WERI-Rb-1 (cell line): ENCODE data around the gene FOSB.
A peak's percentile ranks its signal among the peaks of the same experiment; 100 is the strongest.

Experiments used
- DNase-seq: peaks from one replicate; pipeline ENCODE4 v3.0.0-alpha.2; 2020
- H3K27ac ChIP-seq: fragments of 250-450 bp; sonication (Bioruptor Pico); 2 replicates; pipeline ENCODE4 v1.5.1; 2020; ENCODE audit warnings: mild to moderate bottlenecking, moderate library complexity
- H3K27me3 ChIP-seq: fragments of 250-450 bp; sonication (Bioruptor Pico); 2 replicates; pipeline ENCODE4 v1.5.1; 2021; ENCODE audit warnings: mild to moderate bottlenecking, low read depth, moderate library complexity; ENCODE audit not compliant: insufficient read depth, severe bottlenecking
- H3K36me3 ChIP-seq: fragments of 250-450 bp; sonication (Bioruptor Pico); 2 replicates; pipeline ENCODE4 v1.5.1; 2020; ENCODE audit warnings: mild to moderate bottlenecking, moderate library complexity
- H3K4me3 ChIP-seq: 2 replicates; pipeline ENCODE4 v1.5.1; 2011; ENCODE audit warnings: low read depth, mild to moderate bottlenecking, control low read depth, low read length
- H3K9me3 ChIP-seq: fragments of 250-450 bp; sonication (Bioruptor Pico); 2 replicates; pipeline ENCODE4 v1.5.1; 2021; ENCODE audit warnings: mild to moderate bottlenecking, moderate library complexity; ENCODE audit not compliant: severe bottlenecking
- CTCF ChIP-seq: IDR thresholded peaks from 2 replicates; pipeline ENCODE4 v1.5.1; 2011; ENCODE audit warnings: low read depth, mild to moderate bottlenecking, control low read depth, inconsistent platforms, low read length

Gene FOSB

DNA sequence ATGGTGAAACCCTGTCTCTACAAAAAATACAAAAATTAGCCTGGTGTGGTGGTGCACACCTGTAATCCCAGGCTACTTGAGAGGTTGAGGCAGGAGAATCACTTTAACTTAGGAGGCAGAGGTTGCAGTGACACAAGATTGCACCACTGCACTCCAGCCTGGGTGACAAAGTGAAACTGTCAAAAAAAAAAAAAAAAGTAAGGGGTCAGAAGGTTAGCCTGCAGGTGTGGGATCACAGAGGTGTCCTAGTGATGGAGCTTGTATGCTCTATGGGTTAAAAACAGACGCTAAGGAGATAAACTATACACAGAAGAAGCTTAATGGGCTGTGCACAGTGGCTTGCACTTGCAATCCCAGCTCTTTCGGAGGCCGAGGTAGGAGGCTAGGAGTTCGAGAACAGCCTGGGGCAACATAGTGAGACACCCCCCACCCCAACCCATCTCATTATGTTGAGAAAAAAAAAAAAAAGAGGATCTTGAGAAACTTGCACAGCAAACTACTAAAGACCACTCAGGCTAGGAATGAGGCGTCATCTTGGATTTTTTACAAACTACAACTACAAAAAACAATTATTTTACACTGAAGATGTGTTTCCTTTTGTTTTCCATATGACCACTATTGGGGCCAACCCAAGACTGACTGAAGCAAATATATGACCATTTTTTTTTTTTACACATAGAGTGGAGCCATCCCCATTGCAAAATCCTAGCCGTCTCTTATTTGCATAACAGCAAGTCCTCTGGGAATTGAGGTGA is 7.9 kb downstream of the FOSB start:
- no peaks in the 10 kb centered on the region for H3K27me3 ChIP-seq
- DNase-seq = no peak
- TF ChIP-seq CTCF = no peak

DNA sequence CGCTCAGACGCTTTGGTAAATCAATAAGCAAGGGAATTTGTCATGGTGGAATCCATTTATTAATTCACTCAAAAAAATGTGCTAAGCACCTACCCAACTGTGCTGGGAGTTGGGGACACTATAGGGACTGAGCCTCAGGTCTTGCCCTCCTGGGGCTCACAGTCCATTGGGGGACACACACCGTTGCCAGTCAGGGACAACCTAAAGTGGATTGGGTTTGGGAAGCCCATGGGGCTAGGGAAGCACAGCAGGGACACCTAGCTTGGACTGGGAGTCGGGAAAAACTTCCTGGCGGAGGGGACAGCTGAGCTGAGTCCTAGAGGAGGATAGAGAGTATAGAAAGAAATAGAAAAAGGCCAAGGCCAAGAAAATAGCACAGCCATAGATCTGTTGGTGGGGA is 8.5 kb downstream of the FOSB start:
- no peak for TF ChIP-seq CTCF
- Histone ChIP-seq H3K36me3 (no peaks in the 10 kb centered on the region; the same call in 1 of the 2 replicates), H3K27me3 (no peaks in the 10 kb centered on the region), H3K4me3 (no peak overlapping the region), H3K9me3 (peaks cover 3% of the 10 kb centered on the region), H3K27ac (no peak overlapping the region)
- DNase-seq = no peak

More for the DNA sequence above, 7.9 kb downstream of the FOSB start:
- no peak overlapping the region for H3K4me3 ChIP-seq
- H3K27ac ChIP-seq = no peak overlapping the region
- H3K9me3 ChIP-seq = no peaks in the 10 kb centered on the region
- H3K36me3 ChIP-seq = no peaks in the 10 kb centered on the region; the same call in 1 of the 2 replicates

DNA sequence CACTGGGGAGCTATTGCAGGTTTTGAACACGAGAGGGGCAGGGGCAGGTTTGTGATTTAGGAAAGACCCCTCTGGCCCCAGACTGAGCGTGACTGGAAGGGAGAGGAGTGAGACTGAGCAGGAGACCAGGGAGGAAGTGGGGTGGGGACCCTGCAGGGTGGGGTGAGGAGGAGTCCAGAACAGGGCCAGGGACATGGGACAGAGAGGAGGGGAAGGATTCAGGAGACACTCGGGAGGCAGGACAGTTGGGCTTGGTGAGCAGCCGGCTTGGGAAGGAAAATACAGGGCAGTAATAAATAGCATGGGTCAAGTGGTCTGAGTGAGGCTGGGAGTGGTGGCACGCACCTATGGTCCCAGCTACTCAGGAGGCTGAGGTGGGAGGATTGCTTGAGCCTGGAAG is 9.4 kb downstream of the FOSB start:
- Histone ChIP-seq H3K27me3 (no peaks in the 10 kb centered on the region), H3K9me3 (peaks cover 3% of the 10 kb centered on the region), H3K27ac (no peak overlapping the region), H3K36me3 (no peaks in the 10 kb centered on the region; the same call in 1 of the 2 replicates), H3K4me3 (no peak overlapping the region)
- no peak for TF ChIP-seq CTCF
- no peak for DNase-seq

DNA sequence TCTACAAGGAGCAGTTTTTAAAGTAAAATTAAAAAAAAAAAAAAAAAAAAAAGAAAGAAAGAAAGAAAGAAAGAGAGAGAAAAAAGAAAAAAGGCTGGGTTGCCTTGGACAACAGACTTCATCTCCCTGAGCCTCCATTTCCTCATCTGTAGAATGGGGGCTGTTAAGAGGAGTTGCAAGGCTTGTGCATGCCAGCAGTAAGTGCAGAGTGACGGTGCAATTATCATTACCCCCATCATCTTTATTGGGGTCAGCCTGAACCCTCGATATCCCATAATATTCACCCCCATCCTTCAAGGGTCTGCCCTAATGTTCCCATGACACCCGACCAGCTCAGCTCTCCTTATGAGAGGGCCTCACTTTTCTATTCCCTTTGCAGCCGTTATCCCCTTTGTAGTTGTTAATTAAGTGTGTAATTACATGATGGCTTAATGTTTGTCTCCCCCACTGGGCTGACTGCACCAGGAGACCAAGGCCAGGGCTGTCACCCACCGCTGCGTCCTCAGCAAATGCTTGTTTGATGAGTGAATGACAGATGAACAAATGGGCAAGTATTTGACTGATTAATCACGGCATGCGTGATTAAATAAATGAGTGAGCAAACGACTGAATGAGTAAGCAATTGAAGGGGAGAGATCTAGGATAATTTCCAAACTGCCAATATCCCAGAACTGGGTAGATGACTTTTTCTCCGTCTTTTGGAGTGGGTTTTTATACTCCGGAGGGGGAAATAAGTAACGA is 10.1 kb downstream of the FOSB start:
- no peaks in the 10 kb centered on the region; the same call in 1 of the 2 replicates for H3K36me3 ChIP-seq
- no peaks in the 10 kb centered on the region for H3K27me3 ChIP-seq
- H3K9me3 ChIP-seq = peaks cover 3% of the 10 kb centered on the region
- H3K4me3 ChIP-seq = peak overlapping the region; percentile 57
- peak overlapping the region; percentile 98 for H3K27ac ChIP-seq
- DNase-seq = no peak
- TF ChIP-seq CTCF = no peak

DNA sequence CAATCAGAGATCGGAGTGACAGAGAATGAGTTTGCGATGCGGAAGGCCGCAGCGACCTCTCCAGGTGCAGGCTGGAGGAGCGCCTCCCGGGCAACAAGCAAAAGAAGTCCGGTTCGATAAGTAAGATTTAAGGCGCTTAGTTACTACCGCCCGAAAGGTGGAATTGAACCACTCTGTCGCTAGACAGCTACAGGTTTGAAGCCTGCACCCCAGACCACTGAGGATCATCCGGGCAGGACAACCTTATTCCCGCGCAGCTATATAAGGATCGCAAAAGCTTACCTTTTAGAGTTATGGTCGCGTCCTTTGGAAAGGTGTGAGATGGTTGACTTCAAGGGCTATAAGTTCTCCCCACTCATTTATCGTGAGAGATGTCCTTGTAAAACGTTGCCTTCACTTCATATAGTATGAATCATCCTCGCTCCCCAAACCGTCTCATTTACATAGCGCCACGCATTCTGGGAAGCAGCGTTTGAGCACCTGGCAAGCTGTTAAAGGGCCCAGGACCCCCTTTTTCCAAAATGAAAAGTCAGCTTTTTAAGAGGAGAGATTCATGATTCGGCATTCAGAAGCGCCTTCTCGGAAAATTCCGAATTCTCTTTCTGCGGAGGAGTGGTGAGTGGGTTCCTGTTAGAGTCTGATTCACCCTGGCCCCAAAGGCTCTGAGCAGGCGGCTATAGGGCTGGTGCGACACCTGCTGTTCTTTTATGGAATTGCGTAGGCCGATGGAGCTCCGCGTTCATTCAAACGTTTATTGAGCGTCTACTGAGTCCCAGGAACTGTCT is 10.8 kb downstream of the FOSB start:
- peak; percentile 91 for DNase-seq
- H3K27ac ChIP-seq = peak overlapping the region; percentile 98
- H3K27me3 ChIP-seq = no peaks in the 10 kb centered on the region
- no peaks in the 10 kb centered on the region; the same call in 1 of the 2 replicates for H3K36me3 ChIP-seq
- peak overlapping the region; percentile 57 for H3K4me3 ChIP-seq
- H3K9me3 ChIP-seq = peaks cover 3% of the 10 kb centered on the region
- peak; percentile 78 for TF ChIP-seq CTCF
